HG02885 (cell line): Measurements from ENCODE around the gene EMC10.

Experiments
- ATAC-seq: cut with Tn5 transposase; IDR thresholded peaks from one replicate; pipeline ENCODE4 v1.9.1; 2021; ENCODE audit warnings: mild to moderate bottlenecking; ENCODE audit not compliant: unreplicated experiment, poor library complexity

EMC10 gene

GRCh38 chr19:50536662-50537305, 60.5 kb downstream of the EMC10 start:
- ATAC-seq, result no peak

DNA sequence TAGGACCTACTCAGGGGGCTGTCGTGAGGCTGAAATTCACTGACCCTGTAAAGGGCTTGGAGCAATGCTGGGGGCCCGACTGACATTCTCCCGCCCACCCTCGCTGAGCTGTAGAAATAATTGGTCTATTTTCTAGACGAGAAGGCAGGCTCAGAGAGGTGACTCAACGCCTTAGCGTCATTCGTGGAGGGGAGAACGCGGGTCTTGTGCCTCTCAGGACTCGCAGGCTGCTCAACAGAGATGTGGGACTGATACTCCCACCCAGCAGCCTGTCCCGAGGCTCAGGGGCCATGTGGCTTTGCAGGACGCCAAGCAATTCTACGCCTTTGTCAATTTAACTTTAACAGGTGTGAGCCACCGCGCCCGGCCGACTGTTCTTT, 61.0 kb downstream of the EMC10 start:
- ATAC-seq, result no peak

DNA sequence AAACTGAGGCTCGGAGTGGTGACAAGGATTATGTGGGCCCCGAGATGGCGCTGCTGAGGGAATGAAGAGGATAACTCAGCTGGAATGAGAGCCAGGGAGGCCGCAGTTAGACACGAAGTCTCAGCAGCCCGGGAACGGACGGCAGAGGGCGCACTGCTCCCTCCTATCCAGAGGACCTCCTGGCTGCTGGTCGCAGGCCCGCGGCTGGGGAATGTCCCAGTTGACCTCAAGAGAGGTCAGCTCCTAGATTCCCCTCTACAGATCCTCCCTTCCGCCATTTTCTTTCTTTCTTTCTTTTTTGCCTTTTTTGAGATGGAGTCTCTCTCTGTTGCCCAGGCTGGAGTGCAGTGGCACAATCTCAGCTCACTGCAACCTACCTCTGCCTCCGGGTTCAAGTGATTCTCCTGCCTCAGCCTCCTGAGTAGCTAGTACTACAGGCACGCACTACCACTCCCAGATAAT, 61.5 kb downstream of the EMC10 start:
- no peak for ATAC-seq
